Gastroesophageal sphincter (tissue), 3 donors: ENCODE data around the gene TPRG1L.

Experiments used
- EP300 ChIP-seq: sonication (generic); formaldehyde crosslinking; IDR thresholded peaks from one replicate; pipeline ENCODE4 v1.6.1; 2017; ENCODE audit warnings: antibody characterized with exemption, mild to moderate bottlenecking
- POLR2A ChIP-seq, 2 donors: fragments of 450-650 bp; IDR thresholded peaks; one replicate each; pipeline ENCODE4 v1.6.1; 2017; ENCODE audit warnings: antibody characterized with exemption in 2 of 2, mild to moderate bottlenecking in 2 of 2, moderate library complexity in 1 of 2
- POLR2AphosphoS5 ChIP-seq: sonication (generic); formaldehyde crosslinking; IDR thresholded peaks from one replicate; pipeline ENCODE4 v1.6.1; 2017; ENCODE audit warnings: antibody characterized with exemption
- TF ChIP-seq, protein P1 (sequence below), 4 experiments: fragments of 200-600 bp in 2 of 4; fragments of 450-650 bp in 2 of 4; sonication (generic) in 1 of 4; IDR thresholded peaks; one replicate each; pipeline ENCODE4 v1.5.1; 2017 to 2019; ENCODE audit warnings: antibody characterized with exemption in 4 of 4, mild to moderate bottlenecking in 2 of 4, moderate library complexity in 2 of 4

GRCh38 chr1:3670823-3671265 is 46.0 kb downstream of the TPRG1L start:
- TF ChIP-seq, protein P1, sequence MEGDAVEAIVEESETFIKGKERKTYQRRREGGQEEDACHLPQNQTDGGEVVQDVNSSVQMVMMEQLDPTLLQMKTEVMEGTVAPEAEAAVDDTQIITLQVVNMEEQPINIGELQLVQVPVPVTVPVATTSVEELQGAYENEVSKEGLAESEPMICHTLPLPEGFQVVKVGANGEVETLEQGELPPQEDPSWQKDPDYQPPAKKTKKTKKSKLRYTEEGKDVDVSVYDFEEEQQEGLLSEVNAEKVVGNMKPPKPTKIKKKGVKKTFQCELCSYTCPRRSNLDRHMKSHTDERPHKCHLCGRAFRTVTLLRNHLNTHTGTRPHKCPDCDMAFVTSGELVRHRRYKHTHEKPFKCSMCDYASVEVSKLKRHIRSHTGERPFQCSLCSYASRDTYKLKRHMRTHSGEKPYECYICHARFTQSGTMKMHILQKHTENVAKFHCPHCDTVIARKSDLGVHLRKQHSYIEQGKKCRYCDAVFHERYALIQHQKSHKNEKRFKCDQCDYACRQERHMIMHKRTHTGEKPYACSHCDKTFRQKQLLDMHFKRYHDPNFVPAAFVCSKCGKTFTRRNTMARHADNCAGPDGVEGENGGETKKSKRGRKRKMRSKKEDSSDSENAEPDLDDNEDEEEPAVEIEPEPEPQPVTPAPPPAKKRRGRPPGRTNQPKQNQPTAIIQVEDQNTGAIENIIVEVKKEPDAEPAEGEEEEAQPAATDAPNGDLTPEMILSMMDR (IDR thresholded peaks at IDR 0.05): no peak
- TF ChIP-seq EP300: no peak
- no peak for TF ChIP-seq POLR2AphosphoS5
- no peak for TF ChIP-seq POLR2A (IDR thresholded peaks at IDR 0.05)
